HS-5 (cell line): ENCODE results near the gene PRM3.

Experiments
- DNase-seq: peaks from one replicate; pipeline ENCODE4 v3.0.0-alpha.2; 2012; ENCODE audit warnings: low read depth

Gene PRM3, protein sequence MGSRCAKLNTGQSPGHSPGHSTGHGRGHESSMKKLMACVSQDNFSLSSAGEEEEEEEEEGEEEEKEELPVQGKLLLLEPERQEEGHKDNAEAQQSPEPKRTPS

DNA sequence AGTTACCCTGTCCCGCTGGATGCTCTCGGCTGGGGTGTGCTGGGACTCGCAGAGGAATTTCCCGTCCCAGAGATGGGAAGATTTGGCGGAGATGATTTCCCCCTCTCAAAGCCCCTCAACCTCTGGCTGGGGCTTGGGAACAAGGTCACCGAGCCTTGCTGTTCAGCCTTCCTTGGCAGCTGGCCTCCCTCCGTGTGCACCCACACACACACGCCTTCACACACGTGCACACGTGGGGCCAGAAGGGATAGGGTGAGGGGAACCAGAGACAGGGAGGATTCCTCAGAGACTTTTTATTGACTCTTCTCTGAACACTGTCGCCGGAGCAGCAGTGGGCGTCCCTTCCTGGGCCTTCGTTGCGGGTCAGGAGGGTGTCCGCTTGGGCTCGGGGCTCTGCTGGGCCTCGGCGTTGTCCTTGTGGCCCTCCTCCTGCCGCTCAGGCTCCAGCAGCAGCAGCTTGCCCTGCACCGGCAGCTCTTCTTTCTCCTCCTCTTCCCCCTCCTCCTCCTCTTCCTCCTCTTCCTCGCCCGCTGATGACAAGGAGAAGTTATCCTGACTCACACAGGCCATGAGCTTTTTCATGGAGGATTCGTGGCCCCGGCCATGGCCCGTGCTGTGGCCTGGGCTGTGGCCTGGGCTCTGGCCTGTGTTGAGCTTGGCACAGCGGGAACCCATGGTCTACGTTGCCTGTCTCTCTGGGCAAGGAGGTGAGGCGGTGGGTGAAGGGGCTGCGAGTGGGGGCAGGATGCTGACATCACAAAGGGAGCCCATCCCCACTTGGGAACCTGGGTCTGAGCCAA lies at the start of gene PRM3:
TSS of gene PRM3 (minus strand) at position 709 of the 800 bp plus-strand sequence. CDS start at position 675, 34 bp downstream.
- no peak for DNase-seq

DNA sequence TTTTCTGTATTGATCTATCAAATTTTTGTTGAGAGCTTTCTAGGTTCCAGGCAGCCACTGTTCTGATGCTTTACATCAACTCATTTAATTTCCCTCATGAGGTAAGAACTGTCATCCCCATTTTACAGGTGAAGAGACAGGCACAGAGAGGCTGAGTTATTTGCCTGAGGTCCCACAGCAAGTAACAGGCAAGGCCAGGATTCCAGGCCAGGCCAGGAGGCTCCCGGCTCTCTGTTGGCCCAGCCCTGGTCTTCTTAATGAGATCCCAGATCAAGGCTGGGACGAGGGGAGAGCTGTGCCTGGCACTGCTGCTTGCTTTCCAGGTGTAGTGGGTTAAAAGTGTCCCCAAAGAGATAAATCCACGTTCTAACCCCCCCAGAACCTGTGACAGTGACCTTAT lies 49.4 kb upstream of the PRM3 start:
- no peak for DNase-seq

DNA sequence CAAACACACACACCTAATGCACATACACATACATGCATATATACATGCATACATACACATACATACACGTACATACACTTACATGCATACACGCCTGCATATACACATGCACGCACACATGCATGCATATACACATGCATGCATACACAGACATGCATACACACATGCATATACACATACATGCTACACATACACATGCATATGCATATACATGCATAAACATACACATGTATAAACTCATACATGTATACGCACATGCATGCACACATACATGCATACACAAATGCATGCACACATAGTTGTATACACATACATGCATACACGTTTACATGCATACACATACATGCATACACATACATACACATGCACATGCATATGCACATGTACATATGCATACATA lies 48.2 kb upstream of the PRM3 start:
- DNase-seq, result no peak

DNA sequence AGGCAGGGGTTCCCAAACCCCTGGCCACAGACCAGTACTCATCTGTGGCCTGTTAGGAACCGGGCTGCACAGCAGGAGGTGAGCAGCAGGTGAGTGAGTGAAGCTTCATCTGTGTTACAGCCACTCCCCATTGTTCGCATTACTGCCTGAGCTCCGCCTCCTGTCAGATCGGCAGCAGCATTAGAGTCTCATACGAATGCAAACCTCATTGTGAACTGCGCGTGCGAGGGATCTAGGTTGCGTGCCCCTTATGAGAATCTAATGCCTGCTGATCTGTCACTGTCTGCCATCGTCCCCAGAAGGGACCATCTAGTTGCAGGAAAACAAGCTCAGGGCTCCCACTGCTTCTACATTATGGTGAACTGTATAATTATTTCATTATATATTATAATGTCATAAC lies 46.7 kb upstream of the PRM3 start:
- no peak for DNase-seq

DNA sequence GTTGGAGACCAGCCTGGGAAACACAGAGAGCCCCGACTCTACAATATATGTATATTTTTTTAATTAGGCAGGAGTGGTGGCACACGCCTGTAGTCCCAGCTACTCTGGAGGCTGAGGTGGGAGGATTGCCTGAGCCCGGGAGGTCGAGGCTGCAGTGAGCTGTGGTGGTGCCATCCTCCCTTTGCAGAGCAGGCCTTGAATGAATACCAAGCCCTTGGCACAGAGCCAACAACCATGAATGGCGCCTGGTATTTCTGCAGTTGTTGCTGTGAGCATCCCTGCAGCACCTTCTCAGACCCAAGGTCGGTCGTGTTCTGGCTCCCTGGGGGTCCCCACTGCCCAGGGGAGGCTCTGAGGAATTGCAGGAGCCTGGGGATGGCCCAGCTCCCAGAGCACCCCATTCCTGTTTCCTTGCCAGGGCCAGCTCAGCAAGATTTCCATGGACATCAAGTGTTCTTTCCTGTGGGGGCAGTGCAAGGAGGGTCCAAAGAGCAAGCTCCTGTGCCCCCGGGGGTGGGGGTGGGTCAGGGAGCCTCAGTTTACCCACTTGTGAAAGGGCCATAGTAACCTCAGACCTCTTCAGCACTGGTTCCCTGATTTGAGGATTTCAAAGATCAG lies 46.2 kb upstream of the PRM3 start:
- no peak for DNase-seq

DNA sequence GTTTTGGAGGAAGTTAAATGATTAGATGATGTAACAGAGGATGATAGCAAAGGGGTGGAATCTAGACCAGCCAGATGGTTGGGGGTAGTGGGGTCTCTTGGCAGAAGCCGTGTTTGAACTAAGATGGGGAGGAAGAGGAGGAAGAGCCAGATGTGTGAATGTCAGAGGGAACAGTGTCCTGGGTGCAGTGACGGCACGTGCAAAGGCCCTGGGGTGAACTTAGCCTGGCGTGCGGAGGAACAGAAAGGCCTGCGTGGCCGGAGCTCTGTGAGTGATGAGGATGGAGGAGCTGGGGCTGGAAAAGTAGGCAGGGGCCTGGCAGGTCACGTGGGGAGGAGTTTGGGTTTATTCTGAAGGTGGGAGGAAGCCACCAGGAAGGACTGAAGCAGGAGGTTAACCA lies 45.4 kb upstream of the PRM3 start:
- no peak for DNase-seq

DNA sequence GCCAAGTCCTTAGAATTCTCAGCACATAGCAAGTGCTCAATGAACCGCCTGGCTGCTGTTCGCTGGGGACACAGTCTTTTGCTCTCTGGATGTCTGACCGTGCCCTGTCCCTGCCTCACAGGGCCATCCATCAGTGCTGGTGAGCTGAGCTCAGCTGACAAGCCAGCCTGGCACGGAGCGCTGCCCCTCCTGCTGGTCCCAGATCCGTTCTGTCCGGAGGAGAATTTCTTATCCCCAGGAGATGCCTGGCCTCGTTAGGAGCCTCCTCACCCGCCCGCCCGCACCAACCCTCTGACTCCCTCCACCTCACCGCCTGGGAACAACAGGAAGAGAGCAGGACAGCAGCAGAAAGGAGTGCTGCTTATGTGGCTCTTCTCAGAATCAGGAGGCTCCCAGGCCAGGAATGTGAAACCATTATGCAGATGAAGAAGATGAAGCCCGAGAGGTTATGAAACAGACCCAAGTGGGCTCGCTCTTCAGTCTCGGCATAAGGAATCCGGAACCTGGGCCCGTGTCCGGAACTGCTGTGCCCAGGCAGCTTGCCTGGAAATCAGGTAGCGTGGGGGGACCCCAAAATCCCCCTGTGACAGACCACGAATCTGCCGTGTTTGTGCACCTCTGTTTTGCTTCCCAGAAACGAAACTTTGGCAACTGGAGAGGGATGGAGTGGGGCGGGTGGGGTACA lies 43.0 kb upstream of the PRM3 start:
- DNase-seq, result no peak

DNA sequence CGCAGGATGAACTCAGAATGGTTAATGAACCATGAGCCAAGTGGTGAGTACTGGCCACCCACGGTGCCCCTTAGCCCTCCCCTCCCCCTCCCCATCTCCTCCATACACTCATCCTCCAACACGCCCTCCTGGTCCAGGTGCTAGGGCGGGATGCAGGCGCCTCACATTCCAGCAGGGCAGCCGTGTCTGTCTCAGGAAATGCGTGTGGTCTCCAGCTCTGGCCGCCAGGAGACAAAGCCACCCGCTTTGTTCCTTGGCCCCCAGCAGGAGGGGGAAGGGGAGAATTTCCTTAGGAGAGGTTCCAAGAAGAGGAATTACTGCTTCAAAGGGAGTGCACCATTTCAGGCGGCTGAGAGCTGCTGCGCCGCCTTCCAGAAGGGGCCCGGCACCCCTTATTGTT lies 42.1 kb upstream of the PRM3 start:
- DNase-seq, result no peak

DNA sequence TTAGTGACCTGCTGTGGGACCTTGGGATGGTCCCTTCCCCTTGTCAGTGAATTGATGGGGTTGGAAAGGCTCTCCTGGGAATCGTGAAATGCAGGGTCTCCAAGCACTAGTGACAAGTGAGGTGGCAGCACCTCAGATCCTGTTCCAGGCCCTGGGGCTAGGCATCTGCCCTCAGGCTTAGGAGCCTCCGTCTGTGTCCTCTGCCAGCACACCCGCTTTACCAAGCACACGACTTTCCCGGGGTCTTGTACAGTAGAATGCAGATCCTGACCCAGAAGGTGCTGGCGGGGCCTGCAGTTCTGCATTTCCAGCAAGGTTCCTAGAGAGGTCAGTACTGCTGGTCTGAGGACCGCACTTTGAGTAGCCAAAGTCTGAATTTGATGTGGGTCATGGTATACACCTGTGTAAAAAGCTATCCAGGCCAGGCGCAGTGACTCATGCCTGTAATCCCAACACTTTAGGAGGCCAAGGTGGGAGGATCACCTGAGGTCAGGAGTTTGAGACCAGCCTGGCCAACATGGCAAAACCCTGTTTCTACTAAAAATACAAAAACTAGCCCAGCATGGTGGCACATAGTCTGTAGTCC lies 41.0 kb upstream of the PRM3 start:
- DNase-seq, result no peak

DNA sequence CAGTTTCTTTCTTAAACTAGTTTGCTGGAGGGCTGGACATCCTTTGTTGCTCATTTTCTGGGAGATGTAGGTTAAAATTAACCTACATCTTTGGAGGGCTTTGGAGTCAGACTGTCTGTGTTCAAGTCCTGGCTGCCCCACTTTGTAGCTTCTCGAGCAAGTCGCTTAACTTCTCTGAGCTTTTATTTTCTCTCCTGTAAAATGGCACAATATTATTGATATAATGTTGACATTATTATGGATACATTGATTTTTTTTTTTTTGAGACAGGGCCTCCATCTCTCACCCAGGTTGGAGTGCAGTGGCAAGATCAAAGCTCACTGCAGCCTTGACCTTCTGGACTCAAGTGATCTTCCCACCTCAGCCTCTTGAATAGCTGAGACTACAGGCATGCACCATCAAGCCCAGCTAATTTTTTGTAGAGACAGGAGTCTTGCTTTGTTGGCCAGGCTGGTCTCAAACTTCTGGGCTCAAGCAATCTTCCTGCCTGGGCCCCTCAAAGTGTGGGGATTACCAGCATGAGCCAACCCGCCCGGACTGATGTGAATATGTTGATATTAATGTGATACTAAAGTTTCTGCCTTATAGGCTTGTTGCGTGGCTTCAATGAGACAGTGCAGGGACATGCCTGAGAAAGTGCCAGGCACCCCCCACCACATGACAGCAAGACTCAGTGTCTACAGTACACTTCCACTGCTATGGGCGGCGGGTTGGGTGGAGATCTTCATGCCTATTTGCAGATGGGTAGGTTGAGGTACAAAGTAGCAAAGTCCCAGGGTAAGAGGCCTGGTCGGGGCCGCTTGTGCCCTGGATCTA lies 40.3 kb upstream of the PRM3 start:
- DNase-seq, result no peak

DNA sequence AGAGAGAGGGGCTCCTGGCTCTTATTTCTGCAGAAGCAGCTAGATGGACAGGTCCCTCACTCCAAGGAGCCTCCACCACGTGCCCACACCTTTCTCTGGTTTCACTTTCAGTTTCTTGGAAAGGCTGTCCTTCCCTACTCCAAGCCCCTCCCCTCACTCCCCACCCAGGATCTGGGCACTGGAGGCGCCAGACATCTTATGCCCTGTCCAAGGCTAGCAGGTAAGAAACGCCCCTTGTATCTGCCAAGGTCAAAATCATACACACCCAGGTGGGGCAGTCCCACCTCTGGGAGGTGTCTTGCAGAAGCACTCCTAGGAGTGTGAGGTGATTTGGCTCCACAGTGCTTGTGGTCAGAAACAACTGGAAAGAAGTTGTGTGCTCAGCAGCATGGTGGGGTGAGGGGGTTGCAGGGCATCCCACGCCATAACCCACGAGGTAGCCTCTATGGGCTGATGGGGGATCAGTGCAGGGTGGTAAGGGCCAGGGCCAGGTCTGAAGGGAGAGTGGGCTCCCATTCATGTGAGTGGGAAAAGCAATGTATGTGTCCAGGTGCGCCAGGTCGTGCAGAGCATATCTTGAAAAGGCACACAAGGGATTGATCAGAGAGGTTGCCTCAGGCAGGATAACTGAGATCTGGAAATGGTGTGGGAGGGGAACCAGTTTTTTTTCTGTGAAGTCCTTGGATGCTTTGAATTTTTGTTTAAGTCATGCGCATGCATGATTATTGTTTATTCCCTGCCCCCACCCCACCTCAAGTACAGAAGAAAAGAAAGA lies 39.5 kb upstream of the PRM3 start:
- DNase-seq, result no peak

DNA sequence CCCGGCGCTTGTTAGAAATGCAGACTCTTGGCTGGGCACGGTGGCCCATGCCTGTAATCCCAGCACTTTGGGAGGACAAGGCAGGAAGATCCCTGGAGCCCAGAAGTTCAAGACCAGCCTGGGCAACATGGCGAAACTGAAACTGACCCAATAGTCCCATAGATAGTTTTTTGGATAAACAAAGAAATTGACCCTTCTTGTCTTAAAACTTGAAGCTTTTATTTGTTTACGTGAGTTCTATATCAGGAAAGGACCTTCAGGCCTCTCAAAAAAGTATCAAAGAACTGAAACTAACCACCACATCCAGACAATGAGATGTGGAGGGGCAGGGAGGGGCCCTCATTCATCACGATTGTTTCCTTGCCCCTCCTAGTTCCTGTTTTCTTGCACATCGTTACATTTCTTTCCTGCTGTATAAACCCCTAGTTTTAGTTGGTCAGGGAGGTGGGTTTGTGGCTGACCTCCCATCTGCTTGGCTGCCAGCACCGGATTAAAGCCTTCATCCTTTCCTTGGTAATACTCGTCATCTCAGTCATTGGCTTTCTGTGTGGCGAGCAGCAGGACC lies 37.6 kb upstream of the PRM3 start:
- DNase-seq, result no peak

DNA sequence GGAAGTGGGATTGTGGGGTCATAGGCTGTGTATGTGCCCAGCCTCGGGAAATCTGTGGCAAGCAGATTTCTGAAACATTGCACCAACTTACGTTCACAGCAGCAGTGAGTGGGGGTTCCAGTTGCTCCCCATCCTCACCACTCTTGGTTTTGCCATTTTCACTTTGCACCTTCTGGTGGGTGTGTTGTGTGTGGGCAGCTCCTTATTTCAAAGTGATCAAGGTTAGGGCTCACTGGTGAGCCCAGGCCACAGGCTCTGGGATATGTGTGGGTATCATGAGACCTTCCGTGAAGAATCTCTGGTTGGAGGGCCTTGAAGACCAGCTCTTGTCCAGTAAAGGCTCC lies 37.2 kb upstream of the PRM3 start:
- no peak for DNase-seq

DNA sequence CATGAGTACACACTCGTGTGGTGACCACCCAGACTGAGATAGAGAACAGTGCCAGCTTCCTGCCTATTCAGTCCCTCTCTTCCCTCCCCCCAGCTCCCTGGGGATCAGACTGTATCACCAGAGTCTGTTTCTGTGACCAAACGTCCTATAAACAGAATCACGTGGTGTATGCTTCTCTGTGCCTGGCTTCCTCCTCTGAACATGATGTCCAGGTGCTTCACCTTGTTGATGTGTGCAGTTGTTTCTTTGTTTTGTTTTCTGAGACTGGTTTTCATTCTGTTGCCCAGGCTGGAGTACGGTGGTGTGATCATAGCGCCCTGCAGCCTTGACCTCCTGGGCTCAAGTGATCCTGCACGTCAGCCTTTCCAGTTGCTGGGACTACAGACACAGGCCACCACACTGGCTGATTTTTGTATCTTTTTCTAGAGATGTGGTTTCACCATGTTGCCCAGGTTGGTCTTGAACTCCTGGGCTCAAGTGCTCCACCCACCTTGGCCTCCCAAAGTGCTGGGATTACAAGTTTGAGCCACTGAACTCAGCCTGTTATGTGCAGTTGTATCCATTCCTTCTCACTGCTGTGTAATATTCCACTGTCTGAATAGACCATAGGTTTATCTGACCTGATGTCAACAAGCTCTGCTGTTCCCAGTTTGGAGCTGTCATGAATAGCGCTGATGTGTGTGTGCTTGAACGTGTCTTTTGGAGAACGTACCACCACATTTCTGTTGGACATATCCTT lies 36.6 kb upstream of the PRM3 start:
- no peak for DNase-seq

DNA sequence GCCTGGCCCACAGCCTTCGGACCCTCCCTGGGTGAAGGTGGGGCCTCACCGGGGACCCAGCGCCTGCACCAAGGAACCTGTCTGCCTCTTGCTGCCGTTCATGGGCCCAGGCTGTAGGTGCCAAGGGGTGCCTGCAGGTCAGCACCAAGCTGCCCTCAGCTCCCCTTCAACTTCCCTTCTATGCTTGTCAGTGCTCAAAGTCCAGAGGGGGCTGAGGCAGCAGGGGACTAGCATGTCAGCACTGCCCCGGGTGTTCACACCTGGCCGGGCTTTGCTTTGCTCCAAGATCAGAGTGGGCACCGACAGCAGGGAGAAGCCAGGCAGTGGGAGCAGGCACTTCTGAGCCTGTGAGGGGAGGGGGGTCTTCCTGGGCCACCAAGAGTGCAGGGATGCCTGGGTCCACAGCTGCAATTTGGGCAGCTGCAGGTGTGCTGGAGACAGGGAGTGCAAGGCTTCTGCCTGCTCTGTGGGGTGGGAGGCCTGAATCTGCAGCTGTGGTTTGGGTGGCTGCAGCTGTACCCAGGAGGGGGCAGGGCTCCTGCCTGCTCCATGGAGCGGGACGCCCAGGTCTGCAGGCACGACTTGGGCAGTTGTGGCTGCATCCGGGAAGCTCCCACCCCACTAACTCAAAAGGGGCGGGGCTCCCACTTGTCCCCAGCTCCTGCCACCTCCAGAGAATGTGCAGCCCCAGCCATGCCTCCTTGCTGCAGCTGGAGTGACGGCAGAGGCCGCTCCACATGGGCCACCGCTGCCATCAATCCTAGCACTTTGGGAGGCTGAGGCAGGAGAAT lies 35.3 kb upstream of the PRM3 start:
- no peak for DNase-seq

DNA sequence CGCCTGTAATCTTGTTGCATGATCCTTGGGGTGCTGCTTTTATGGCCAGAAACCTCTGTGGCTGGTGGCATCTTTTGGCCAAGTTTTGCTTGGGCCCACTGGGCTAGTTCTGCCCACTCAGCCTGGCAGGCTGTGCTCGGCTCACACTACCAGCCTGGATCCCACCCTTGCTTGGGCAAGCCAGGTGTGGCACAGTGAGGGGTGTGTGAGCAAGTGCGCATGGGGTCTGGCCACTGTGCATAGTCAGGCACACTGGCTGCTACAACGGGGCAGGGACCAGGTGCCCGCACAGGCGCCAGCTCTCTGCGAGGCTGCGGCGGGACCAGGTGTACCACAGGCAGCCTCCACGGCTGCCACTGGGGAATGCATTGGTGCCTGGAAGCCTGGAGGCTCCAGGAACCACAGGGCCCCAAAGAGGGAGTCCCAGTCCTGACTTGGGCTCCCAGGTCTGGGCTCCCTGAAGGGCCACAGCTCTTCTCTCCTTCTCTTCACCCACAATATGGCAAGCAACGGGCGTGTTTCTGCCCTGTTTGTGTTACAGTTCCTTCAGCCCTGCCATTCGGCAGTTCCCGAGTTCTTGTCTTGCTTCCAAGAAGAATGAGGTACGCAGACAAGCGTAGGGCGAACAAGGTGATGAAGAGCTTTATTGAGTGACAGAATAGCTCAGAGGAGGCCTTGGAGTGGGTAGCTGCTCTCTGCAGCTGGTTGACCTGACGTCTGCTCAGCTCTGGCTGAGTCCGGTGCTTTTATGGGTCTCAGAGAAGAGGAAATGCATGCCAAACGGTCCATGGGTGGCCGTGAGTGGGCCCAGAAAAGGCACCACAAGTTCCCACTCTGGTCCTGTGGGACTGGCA lies 34.4 kb upstream of the PRM3 start:
- no peak for DNase-seq

DNA sequence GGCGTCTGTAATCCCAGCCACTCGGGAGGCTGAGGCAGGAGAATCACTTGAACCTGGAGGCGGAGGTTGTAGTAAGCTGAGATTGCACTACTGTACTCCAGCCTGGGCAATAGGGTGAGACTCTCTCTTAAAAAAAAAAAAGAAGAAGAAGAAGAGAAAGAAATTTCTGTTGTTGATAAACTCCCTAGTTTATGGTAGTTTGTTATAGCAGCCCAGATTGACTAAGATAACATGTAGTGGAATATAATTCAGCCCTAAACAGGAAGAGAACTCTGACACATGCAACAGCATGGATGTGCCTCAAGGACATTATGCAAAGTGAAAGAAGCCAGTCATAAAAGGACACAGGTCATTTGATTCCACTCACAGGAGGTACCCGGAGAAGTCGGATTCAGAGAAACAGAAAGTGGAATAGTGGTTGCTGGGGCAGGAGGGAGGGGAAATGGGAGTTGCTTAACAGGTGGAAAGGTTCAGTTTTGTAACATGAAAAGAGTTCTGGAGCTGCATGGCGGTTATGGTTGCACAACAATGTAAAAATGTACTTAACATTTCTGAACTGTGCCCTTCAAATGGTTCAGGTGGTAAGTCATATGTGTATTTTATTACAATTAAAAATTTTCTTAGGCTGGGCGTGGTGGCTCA lies 33.7 kb upstream of the PRM3 start:
- DNase-seq, result no peak

DNA sequence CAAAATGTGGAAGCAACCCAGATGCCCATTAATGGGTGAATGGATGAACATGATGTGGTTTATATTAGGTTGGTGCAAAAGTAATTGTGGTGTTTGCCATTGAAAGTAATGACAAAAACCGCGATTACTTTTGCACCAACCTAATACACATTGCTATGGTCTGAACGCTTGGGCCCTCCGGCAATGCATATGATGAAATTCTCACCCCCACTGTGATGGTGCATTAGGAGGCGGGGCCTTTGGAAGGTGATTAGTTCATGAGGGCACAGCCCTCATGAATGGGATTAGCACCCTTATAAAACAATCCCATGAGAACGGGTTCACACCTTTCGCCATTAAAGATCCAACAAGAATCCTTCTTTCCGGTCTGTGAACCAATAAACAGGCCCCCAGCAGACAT lies 33.0 kb upstream of the PRM3 start:
- no peak for DNase-seq
